ENCODE results near the gene C16orf82. TPM values are rescaled to one million over a fixed set of nuclear protein-coding genes. Genes with fewer than 3 reads are reported as not detected.

C16orf82 gene
- polyA plus RNA-seq, 1 donor from 2014 or later = not detected

DNA sequence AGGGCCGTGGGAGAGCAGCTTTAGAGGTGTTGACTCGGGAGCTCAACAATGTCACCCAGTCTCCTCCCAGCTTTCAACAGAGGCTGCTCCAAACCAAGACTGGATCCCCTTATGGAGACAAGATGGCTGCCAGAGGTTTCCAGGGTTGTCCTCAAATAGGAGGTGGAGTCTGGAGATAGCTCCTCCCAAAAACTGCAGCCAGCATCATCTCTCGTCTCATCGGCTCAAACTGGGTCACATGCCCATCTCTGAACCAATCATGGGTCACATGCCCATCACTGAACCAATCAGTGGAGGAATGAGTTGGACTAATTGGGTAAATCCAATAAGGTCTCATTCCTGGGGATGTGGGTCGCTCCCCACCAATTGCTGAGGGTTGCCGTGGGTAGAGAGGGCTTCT is 41.1 kb upstream of the C16orf82 start (continued):
- TF ChIP-seq POLR2AphosphoS5 (IDR thresholded peaks at IDR 0.05) = no peak
- no peak for TF ChIP-seq EZH2 (IDR thresholded peaks at IDR 0.05; ENCODE audit: borderline replicate concordance, insufficient read depth, low read length, poor library complexity, severe bottlenecking)

DNA sequence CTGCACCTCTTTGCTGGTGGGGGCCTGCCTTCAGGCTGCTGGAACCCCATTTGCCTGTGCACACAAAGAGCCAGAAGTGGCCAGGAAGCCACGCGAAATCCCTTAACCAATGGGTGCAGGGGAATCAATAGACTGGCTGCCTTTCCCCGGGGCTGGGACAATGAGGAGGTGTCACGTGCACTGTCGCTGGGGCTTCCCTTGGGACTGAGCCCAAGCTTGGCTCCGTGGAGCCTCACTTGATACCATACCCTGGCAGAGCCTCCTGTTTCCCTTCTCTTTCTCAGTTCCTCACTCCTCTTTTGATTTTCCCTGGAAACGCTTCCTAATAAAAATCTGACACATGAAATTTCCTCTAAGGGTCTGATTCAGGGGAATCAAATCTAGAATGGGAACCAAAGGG is 38.8 kb upstream of the C16orf82 start:
- Histone ChIP-seq H3K9ac (ENCODE audit: low read length) (no peak overlapping the region), H3K79me2 (replicated peaks; ENCODE audit: insufficient read depth, low read length) (no peaks in the 10 kb centered on the region), H3K36me3 (ENCODE audit: insufficient read depth, low read length) (no peaks in the 10 kb centered on the region), H3K27ac (ENCODE audit: low read length) (no peak overlapping the region), H3F3A (ENCODE audit: insufficient read depth, low read length, poor library complexity, severe bottlenecking) (no peaks in the 10 kb centered on the region), H3K4me3 (ENCODE audit: low read length) (no peak overlapping the region), H3K9me2 (ENCODE audit: insufficient read depth, low read length) (no peaks in the 10 kb centered on the region), H4K20me1 (ENCODE audit: insufficient read depth) (no peaks in the 10 kb centered on the region), H3K27me3 (ENCODE audit: insufficient read depth, low read depth, low read length) (no peaks in the 10 kb centered on the region), H3K4me2 (ENCODE audit: low read length) (no peak overlapping the region), H3K9me3 (ENCODE audit: low read length) (no peaks in the 10 kb centered on the region), H2AFZ (ENCODE audit: low read depth, low read length) (no peak overlapping the region)
- no peak for TF ChIP-seq SMC3 (conservative IDR thresholded peaks at IDR 0.05; ENCODE audit: poor library complexity)
- no peak for TF ChIP-seq EZH2 (IDR thresholded peaks at IDR 0.05; ENCODE audit: borderline replicate concordance, insufficient read depth, low read length, poor library complexity, severe bottlenecking)
- no peak for TF ChIP-seq CTCF (IDR thresholded peaks at IDR 0.05; ENCODE audit: poor library complexity, severe bottlenecking)
- TF ChIP-seq RAD21 (conservative IDR thresholded peaks at IDR 0.05) = no peak
- no peak for TF ChIP-seq TAF1 (IDR thresholded peaks at IDR 0.05; ENCODE audit: low read depth)
- no peak for TF ChIP-seq POLR2AphosphoS5 (IDR thresholded peaks at IDR 0.05)
- no peak for TF ChIP-seq MXI1 (conservative IDR thresholded peaks at IDR 0.05; ENCODE audit: poor library complexity, severe bottlenecking)
- no peak for TF ChIP-seq REST (IDR thresholded peaks at IDR 0.05; ENCODE audit: borderline replicate concordance)
- TF ChIP-seq EP300 (conservative IDR thresholded peaks at IDR 0.05; ENCODE audit: poor library complexity, severe bottlenecking) = no peak

DNA sequence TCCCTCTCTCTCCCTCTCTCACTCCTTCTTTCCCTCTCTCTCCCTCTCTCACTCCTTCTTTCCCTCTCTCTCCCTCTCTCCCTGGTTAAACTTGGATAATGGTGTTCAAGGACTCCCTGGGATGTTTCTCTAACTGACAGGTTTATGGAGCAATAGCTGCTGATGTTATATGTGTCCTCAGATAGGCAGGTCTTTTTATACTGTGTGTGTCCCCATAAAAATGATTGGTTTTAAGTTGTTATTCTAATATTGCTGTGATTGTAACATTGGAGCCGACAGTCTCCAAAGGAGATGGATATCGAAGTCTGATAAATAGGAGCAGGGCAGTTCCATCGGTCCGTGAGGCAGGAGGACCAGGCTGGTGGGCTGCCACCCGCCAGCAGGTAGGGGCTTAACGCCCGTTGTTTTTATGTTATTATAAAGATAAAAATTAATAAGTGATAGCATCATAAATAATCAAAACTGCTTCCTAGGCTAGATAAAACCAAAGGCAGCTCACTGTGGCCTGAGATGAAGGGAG is 38.1 kb upstream of the C16orf82 start:
- TF ChIP-seq TAF1 (IDR thresholded peaks at IDR 0.05; ENCODE audit: low read depth) (no peak), CTCF (IDR thresholded peaks at IDR 0.05; ENCODE audit: poor library complexity, severe bottlenecking) (no peak), REST (IDR thresholded peaks at IDR 0.05; ENCODE audit: borderline replicate concordance) (no peak), POLR2AphosphoS5 (IDR thresholded peaks at IDR 0.05) (no peak), EP300 (conservative IDR thresholded peaks at IDR 0.05; ENCODE audit: poor library complexity, severe bottlenecking) (no peak), EZH2 (IDR thresholded peaks at IDR 0.05; ENCODE audit: borderline replicate concordance, insufficient read depth, low read length, poor library complexity, severe bottlenecking) (no peak), MXI1 (conservative IDR thresholded peaks at IDR 0.05; ENCODE audit: poor library complexity, severe bottlenecking) (no peak), SMC3 (conservative IDR thresholded peaks at IDR 0.05; ENCODE audit: poor library complexity) (no peak), RAD21 (conservative IDR thresholded peaks at IDR 0.05) (no peak)
- H3K27me3 ChIP-seq (ENCODE audit: insufficient read depth, low read depth, low read length) = no peaks in the 10 kb centered on the region
- H3K27ac ChIP-seq (ENCODE audit: low read length) = no peak overlapping the region

More for the DNA sequence above, 38.1 kb upstream of the C16orf82 start:
- Histone ChIP-seq H3K79me2 (replicated peaks; ENCODE audit: insufficient read depth, low read length) (no peaks in the 10 kb centered on the region), H3K4me2 (ENCODE audit: low read length) (no peak overlapping the region), H3F3A (ENCODE audit: insufficient read depth, low read length, poor library complexity, severe bottlenecking) (no peaks in the 10 kb centered on the region), H3K9ac (ENCODE audit: low read length) (no peak overlapping the region), H3K36me3 (ENCODE audit: insufficient read depth, low read length) (no peaks in the 10 kb centered on the region), H2AFZ (ENCODE audit: low read depth, low read length) (no peak overlapping the region), H3K9me2 (ENCODE audit: insufficient read depth, low read length) (no peaks in the 10 kb centered on the region), H4K20me1 (ENCODE audit: insufficient read depth) (no peaks in the 10 kb centered on the region), H3K4me3 (ENCODE audit: low read length) (no peak overlapping the region), H3K9me3 (ENCODE audit: low read length) (no peaks in the 10 kb centered on the region)

All from neural cell (in vitro differentiated cells).